GM23338 (cell line): Measurements from ENCODE around the gene ARHGEF16.

Experiments
- CREB1 ChIP-seq: fragments of 250-450 bp; sonication (Bioruptor Pico); IDR thresholded peaks from 2 replicates; pipeline ENCODE4 v1.5.0; 2020; ENCODE audit warnings: low read depth, mild to moderate bottlenecking, moderate library complexity
- EZH2 ChIP-seq: fragments of 200-600 bp; sonication (generic); IDR thresholded peaks from one replicate; pipeline ENCODE4 v1.8.0; 2017; ENCODE audit warnings: antibody characterized with exemption, mild to moderate bottlenecking, low read depth; ENCODE audit not compliant: unreplicated experiment
- EZH2phosphoT487 ChIP-seq: fragments of 200-600 bp; sonication (generic); IDR thresholded peaks from one replicate; pipeline ENCODE4 v1.8.1; 2018; ENCODE audit warnings: antibody characterized with exemption; ENCODE audit not compliant: unreplicated experiment
- POLR2AphosphoS5 ChIP-seq: IDR thresholded peaks from 2 replicates; pipeline ENCODE4 v1.6.1; 2016; ENCODE audit warnings: antibody characterized with exemption, low read depth
- TF ChIP-seq, protein P1 (sequence below), 2 experiments: fragments of 200-600 bp in 1 of 2; sonication (generic) in 1 of 2; conservative IDR thresholded peaks; 2 replicates each; pipeline versions ENCODE4 v1.5.1 to v1.6.1; 2016 to 2017; ENCODE audit warnings: antibody characterized with exemption in 2 of 2, low read depth in 2 of 2, mild to moderate bottlenecking in 2 of 2, moderate library complexity in 1 of 2
- TF ChIP-seq, protein P2 (sequence below): IDR thresholded peaks from one replicate; pipeline ENCODE4 v1.6.1; 2018; ENCODE audit warnings: antibody characterized with exemption; ENCODE audit not compliant: unreplicated experiment

DNA sequence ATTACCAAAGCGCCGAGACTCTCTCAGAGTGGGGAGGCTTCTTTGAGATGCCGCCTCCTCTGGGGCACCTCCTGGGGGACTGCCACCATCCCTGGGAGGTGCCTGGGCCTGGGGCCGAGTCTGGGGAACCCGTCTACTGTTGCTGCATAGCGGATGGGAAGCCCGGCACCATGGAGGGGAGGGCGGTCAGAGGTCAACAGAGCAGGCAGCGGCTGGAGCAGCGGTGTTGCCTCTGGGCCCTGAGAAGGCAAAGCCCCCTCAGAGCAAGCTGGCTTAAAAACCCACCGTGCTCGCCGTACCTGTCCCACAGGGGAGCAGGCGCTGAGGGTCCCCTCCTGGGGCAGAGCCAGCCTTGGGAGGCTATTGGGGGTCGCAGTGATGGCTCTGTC is 62.0 kb downstream of the ARHGEF16 start:
- TF ChIP-seq, protein P1, sequence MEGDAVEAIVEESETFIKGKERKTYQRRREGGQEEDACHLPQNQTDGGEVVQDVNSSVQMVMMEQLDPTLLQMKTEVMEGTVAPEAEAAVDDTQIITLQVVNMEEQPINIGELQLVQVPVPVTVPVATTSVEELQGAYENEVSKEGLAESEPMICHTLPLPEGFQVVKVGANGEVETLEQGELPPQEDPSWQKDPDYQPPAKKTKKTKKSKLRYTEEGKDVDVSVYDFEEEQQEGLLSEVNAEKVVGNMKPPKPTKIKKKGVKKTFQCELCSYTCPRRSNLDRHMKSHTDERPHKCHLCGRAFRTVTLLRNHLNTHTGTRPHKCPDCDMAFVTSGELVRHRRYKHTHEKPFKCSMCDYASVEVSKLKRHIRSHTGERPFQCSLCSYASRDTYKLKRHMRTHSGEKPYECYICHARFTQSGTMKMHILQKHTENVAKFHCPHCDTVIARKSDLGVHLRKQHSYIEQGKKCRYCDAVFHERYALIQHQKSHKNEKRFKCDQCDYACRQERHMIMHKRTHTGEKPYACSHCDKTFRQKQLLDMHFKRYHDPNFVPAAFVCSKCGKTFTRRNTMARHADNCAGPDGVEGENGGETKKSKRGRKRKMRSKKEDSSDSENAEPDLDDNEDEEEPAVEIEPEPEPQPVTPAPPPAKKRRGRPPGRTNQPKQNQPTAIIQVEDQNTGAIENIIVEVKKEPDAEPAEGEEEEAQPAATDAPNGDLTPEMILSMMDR (conservative IDR thresholded peaks at IDR 0.05; ENCODE audit: low read depth in 2 of 2) = no peak
- TF ChIP-seq CREB1 (CRISPR knock-in tag) = no peak
- TF ChIP-seq EZH2phosphoT487 = no peak
- no peak for TF ChIP-seq POLR2AphosphoS5
- TF ChIP-seq EZH2 = no peak
- TF ChIP-seq, protein P2, sequence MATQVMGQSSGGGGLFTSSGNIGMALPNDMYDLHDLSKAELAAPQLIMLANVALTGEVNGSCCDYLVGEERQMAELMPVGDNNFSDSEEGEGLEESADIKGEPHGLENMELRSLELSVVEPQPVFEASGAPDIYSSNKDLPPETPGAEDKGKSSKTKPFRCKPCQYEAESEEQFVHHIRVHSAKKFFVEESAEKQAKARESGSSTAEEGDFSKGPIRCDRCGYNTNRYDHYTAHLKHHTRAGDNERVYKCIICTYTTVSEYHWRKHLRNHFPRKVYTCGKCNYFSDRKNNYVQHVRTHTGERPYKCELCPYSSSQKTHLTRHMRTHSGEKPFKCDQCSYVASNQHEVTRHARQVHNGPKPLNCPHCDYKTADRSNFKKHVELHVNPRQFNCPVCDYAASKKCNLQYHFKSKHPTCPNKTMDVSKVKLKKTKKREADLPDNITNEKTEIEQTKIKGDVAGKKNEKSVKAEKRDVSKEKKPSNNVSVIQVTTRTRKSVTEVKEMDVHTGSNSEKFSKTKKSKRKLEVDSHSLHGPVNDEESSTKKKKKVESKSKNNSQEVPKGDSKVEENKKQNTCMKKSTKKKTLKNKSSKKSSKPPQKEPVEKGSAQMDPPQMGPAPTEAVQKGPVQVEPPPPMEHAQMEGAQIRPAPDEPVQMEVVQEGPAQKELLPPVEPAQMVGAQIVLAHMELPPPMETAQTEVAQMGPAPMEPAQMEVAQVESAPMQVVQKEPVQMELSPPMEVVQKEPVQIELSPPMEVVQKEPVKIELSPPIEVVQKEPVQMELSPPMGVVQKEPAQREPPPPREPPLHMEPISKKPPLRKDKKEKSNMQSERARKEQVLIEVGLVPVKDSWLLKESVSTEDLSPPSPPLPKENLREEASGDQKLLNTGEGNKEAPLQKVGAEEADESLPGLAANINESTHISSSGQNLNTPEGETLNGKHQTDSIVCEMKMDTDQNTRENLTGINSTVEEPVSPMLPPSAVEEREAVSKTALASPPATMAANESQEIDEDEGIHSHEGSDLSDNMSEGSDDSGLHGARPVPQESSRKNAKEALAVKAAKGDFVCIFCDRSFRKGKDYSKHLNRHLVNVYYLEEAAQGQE = no peak
